Measurements from ENCODE around the gene DAZAP1.

Gene DAZAP1

GRCh38 chr19:1379961-1380489, 27.4 kb upstream of the DAZAP1 start:
- WGBS, 2 donors (ENCODE audit: extremely low coverage in 2 of 2, insufficient read length in 2 of 2, insufficient replicate concordance in 1 of 2) = no CpG with 5 or more reads among the region's 12 CpGs

GRCh38 chr19:1382250-1382649, 25.1 kb upstream of the DAZAP1 start:
- H3K4me2 ChIP-seq (ENCODE audit: insufficient read depth, low read length, poor library complexity, severe bottlenecking) = no peak overlapping the region
- no peak overlapping the region for H4K91ac ChIP-seq (ENCODE audit: low read depth, low read length, poor library complexity)
- H3K4ac ChIP-seq (ENCODE audit: low read length) = no peak overlapping the region
- no peak overlapping the region for H2BK12ac ChIP-seq (ENCODE audit: low read length)
- no peak overlapping the region for H3K14ac ChIP-seq (ENCODE audit: low read length)
- H3K36me3 ChIP-seq (replicated peaks in 1 of 2; ENCODE audit: control insufficient read depth in 2 of 2, insufficient read depth in 2 of 2, low read length in 2 of 2) = peaks cover 8 to 10% of the 10 kb centered on the region in 2 donors
- H3K23ac ChIP-seq (ENCODE audit: low read depth, low read length, poor library complexity) = no peak overlapping the region
- peak overlapping the region; percentile 60 for H2AK5ac ChIP-seq (ENCODE audit: low read depth, low read length)
- H3K4me1 ChIP-seq (ENCODE audit: control insufficient read depth in 2 of 2, insufficient read depth in 1 of 2, low read depth in 1 of 2, low read length in 2 of 2) = peaks cover 5 to 12% of the 10 kb centered on the region in 2 donors
- no peak for DNase-seq (ENCODE audit: low spot score)
- no peak overlapping the region for H3K4me3 ChIP-seq (ENCODE audit: low read length in 2 of 2)
- H2BK120ac ChIP-seq (ENCODE audit: low read depth, low read length) = peak overlapping the region; percentile 6
- peaks cover 8% of the 10 kb centered on the region for H3K79me1 ChIP-seq (ENCODE audit: low read depth, low read length)
- no peak overlapping the region for H4K8ac ChIP-seq (ENCODE audit: low read depth, low read length)
- no peaks in the 10 kb centered on the region for H3K27me3 ChIP-seq (ENCODE audit: control insufficient read depth in 3 of 3, insufficient read depth in 3 of 3, low read depth in 1 of 3, low read length in 3 of 3)
- H3K18ac ChIP-seq (ENCODE audit: low read length) = no peak overlapping the region
- H2BK15ac ChIP-seq (ENCODE audit: low read length) = peak overlapping the region; percentile 45
- WGBS, 2 donors (ENCODE audit: extremely low coverage in 2 of 2, insufficient read length in 2 of 2, insufficient replicate concordance in 1 of 2) = no CpG with 5 or more reads among the region's 3 CpGs
- H3K9ac ChIP-seq (ENCODE audit: low read depth, low read length, poor library complexity) = no peak overlapping the region
- no peak overlapping the region for H2BK5ac ChIP-seq (ENCODE audit: low read length)
- no peak overlapping the region for H3K27ac ChIP-seq (replicated peaks; ENCODE audit: low read length)
- H3K9me3 ChIP-seq (replicated peaks in 1 of 2; ENCODE audit: control insufficient read depth in 2 of 2, insufficient read depth in 1 of 2, low read depth in 1 of 2, low read length in 2 of 2) = no peaks in the 10 kb centered on the region
- no peak overlapping the region for H2AFZ ChIP-seq (ENCODE audit: low read length)

More at GRCh38 chr19:1379961-1380489, 27.4 kb upstream of the DAZAP1 start:
- peak overlapping the region; percentile 90 for H3K18ac ChIP-seq (ENCODE audit: low read length)
- peaks cover 0 to 3% of the 10 kb centered on the region in 2 donors for H3K9me3 ChIP-seq (replicated peaks in 1 of 2; ENCODE audit: control insufficient read depth in 2 of 2, insufficient read depth in 1 of 2, low read depth in 1 of 2, low read length in 2 of 2)
- H4K8ac ChIP-seq (ENCODE audit: low read depth, low read length) = peak overlapping the region; percentile 30
- no peak overlapping the region for H3K14ac ChIP-seq (ENCODE audit: low read length)
- H3K79me1 ChIP-seq (ENCODE audit: low read depth, low read length) = peaks cover 6% of the 10 kb centered on the region
- no peak overlapping the region for H2BK12ac ChIP-seq (ENCODE audit: low read length)
- no peak overlapping the region for H3K27ac ChIP-seq (replicated peaks; ENCODE audit: low read length)
- no peak overlapping the region for H3K4me2 ChIP-seq (ENCODE audit: insufficient read depth, low read length, poor library complexity, severe bottlenecking)
- H2BK120ac ChIP-seq (ENCODE audit: low read depth, low read length) = no peak overlapping the region
- no peaks in the 10 kb centered on the region for H3K27me3 ChIP-seq (ENCODE audit: control insufficient read depth in 3 of 3, insufficient read depth in 3 of 3, low read depth in 1 of 3, low read length in 3 of 3)
- H2AK5ac ChIP-seq (ENCODE audit: low read depth, low read length) = peak overlapping the region; percentile 95
- H3K4ac ChIP-seq (ENCODE audit: low read length) = no peak overlapping the region
- no peak overlapping the region for H3K4me3 ChIP-seq (ENCODE audit: low read length in 2 of 2)
- peaks cover 11 to 21% of the 10 kb centered on the region in 2 donors for H3K36me3 ChIP-seq (replicated peaks in 1 of 2; ENCODE audit: control insufficient read depth in 2 of 2, insufficient read depth in 2 of 2, low read length in 2 of 2)
- no peak overlapping the region for H2AFZ ChIP-seq (ENCODE audit: low read length)
- peak overlapping the region; percentile 75 for H2BK5ac ChIP-seq (ENCODE audit: low read length)
- H3K23ac ChIP-seq (ENCODE audit: low read depth, low read length, poor library complexity) = peak overlapping the region; percentile 55
- H3K4me1 ChIP-seq (ENCODE audit: control insufficient read depth in 2 of 2, insufficient read depth in 1 of 2, low read depth in 1 of 2, low read length in 2 of 2) = peaks cover 5 to 12% of the 10 kb centered on the region in 2 donors
- DNase-seq (ENCODE audit: low spot score) = no peak
- H2BK15ac ChIP-seq (ENCODE audit: low read length) = peak overlapping the region; percentile 97
- no peak overlapping the region for H4K91ac ChIP-seq (ENCODE audit: low read depth, low read length, poor library complexity)
- no peak overlapping the region for H3K9ac ChIP-seq (ENCODE audit: low read depth, low read length, poor library complexity)

GRCh38 chr19:1383017-1383311, 24.4 kb upstream of the DAZAP1 start:
- H3K27ac ChIP-seq (replicated peaks; ENCODE audit: low read length) = no peak overlapping the region
- no peaks in the 10 kb centered on the region for H3K9me3 ChIP-seq (replicated peaks in 1 of 2; ENCODE audit: control insufficient read depth in 2 of 2, insufficient read depth in 1 of 2, low read depth in 1 of 2, low read length in 2 of 2)
- no peak overlapping the region for H3K23ac ChIP-seq (ENCODE audit: low read depth, low read length, poor library complexity)
- no peak overlapping the region for H2BK5ac ChIP-seq (ENCODE audit: low read length)
- no peaks in the 10 kb centered on the region for H3K27me3 ChIP-seq (ENCODE audit: control insufficient read depth in 3 of 3, insufficient read depth in 3 of 3, low read depth in 1 of 3, low read length in 3 of 3)
- H3K14ac ChIP-seq (ENCODE audit: low read length) = no peak overlapping the region
- H2BK120ac ChIP-seq (ENCODE audit: low read depth, low read length) = no peak overlapping the region
- H2AFZ ChIP-seq (ENCODE audit: low read length) = no peak overlapping the region
- WGBS, 2 donors (ENCODE audit: extremely low coverage in 2 of 2, insufficient read length in 2 of 2, insufficient replicate concordance in 1 of 2) = no CpG with 5 or more reads among the region's 9 CpGs
- no peak overlapping the region for H2BK15ac ChIP-seq (ENCODE audit: low read length)
- no peak overlapping the region for H2BK12ac ChIP-seq (ENCODE audit: low read length)
- peak overlapping the region; percentile 54 for H3K4me2 ChIP-seq (ENCODE audit: insufficient read depth, low read length, poor library complexity, severe bottlenecking)
- H4K8ac ChIP-seq (ENCODE audit: low read depth, low read length) = no peak overlapping the region
- H3K9ac ChIP-seq (ENCODE audit: low read depth, low read length, poor library complexity) = no peak overlapping the region
- H4K91ac ChIP-seq (ENCODE audit: low read depth, low read length, poor library complexity) = no peak overlapping the region
- DNase-seq (ENCODE audit: low spot score) = no peak
- no peak overlapping the region for H3K4ac ChIP-seq (ENCODE audit: low read length)
- peak overlapping the region; percentile 80 for H3K18ac ChIP-seq (ENCODE audit: low read length)
- H3K79me1 ChIP-seq (ENCODE audit: low read depth, low read length) = peaks cover 9% of the 10 kb centered on the region
- H3K4me3 ChIP-seq (ENCODE audit: low read length in 2 of 2) = peak overlapping the region in 1 of 2 donors; percentile 19
- H3K36me3 ChIP-seq (replicated peaks in 1 of 2; ENCODE audit: control insufficient read depth in 2 of 2, insufficient read depth in 2 of 2, low read length in 2 of 2) = peaks cover 4 to 5% of the 10 kb centered on the region in 2 donors
- H2AK5ac ChIP-seq (ENCODE audit: low read depth, low read length) = no peak overlapping the region
- H3K4me1 ChIP-seq (ENCODE audit: control insufficient read depth in 2 of 2, insufficient read depth in 1 of 2, low read depth in 1 of 2, low read length in 2 of 2) = peaks cover 5 to 12% of the 10 kb centered on the region in 2 donors

GRCh38 chr19:1383312-1384084, 23.9 kb upstream of the DAZAP1 start, which contains the start of gene NDUFS7:
TSS of gene NDUFS7 (plus strand) at chr19:1383907. CDS start at chr19:1383927, 20 bp downstream.
- H3K9me3 ChIP-seq (replicated peaks in 1 of 2; ENCODE audit: control insufficient read depth in 2 of 2, insufficient read depth in 1 of 2, low read depth in 1 of 2, low read length in 2 of 2) = no peaks in the 10 kb centered on the region
- peak within 1 kb of the TSS; percentile 97 for H2BK15ac ChIP-seq (ENCODE audit: low read length)
- H3K79me1 ChIP-seq (ENCODE audit: low read depth, low read length) = peaks cover 14% of the 10 kb centered on the region
- H2AFZ ChIP-seq (ENCODE audit: low read length) = peak within 1 kb of the TSS; percentile 91
- peak within 1 kb of the TSS; percentile 93 for H3K4ac ChIP-seq (ENCODE audit: low read length)
- H3K4me1 ChIP-seq (ENCODE audit: control insufficient read depth in 2 of 2, insufficient read depth in 1 of 2, low read depth in 1 of 2, low read length in 2 of 2) = peaks cover 5 to 12% of the 10 kb centered on the region in 2 donors
- H3K4me2 ChIP-seq (ENCODE audit: insufficient read depth, low read length, poor library complexity, severe bottlenecking) = peak within 1 kb of the TSS; percentile 98
- H3K18ac ChIP-seq (ENCODE audit: low read length) = peak within 1 kb of the TSS; percentile 100
- H3K27me3 ChIP-seq (ENCODE audit: control insufficient read depth in 3 of 3, insufficient read depth in 3 of 3, low read depth in 1 of 3, low read length in 3 of 3) = no peaks in the 10 kb centered on the region
- H2BK120ac ChIP-seq (ENCODE audit: low read depth, low read length) = no peak within 1 kb of the TSS
- peak within 1 kb of the TSS; percentile 80 for H3K23ac ChIP-seq (ENCODE audit: low read depth, low read length, poor library complexity)
- H2AK5ac ChIP-seq (ENCODE audit: low read depth, low read length) = peak within 1 kb of the TSS; percentile 94
- no peak within 1 kb of the TSS for H4K91ac ChIP-seq (ENCODE audit: low read depth, low read length, poor library complexity)
- peak within 1 kb of the TSS; percentile 94 for H2BK5ac ChIP-seq (ENCODE audit: low read length)
- H4K8ac ChIP-seq (ENCODE audit: low read depth, low read length) = peak within 1 kb of the TSS; percentile 43
- H3K14ac ChIP-seq (ENCODE audit: low read length) = peak within 1 kb of the TSS; percentile 97
- H3K27ac ChIP-seq (replicated peaks; ENCODE audit: low read length) = peak within 1 kb of the TSS; percentile 92
- peak; percentile 94 for DNase-seq (ENCODE audit: low spot score)
- peak within 1 kb of the TSS; percentile 99 for H3K9ac ChIP-seq (ENCODE audit: low read depth, low read length, poor library complexity)
- H2BK12ac ChIP-seq (ENCODE audit: low read length) = peak within 1 kb of the TSS; percentile 84
- peak within 1 kb of the TSS; percentile 89 to 90 for H3K4me3 ChIP-seq (ENCODE audit: low read length in 2 of 2)
- no CpG with 5 or more reads among the region's 90 CpGs for WGBS, 2 donors (ENCODE audit: extremely low coverage in 2 of 2, insufficient read length in 2 of 2, insufficient replicate concordance in 1 of 2)
- peaks cover 5 to 6% of the 10 kb centered on the region in 2 donors for H3K36me3 ChIP-seq (replicated peaks in 1 of 2; ENCODE audit: control insufficient read depth in 2 of 2, insufficient read depth in 2 of 2, low read length in 2 of 2)
